ENCODE data around the gene DMRT3. TPM values are rescaled to one million over a fixed set of nuclear protein-coding genes. Genes with fewer than 3 reads are reported as not detected.

The DMRT3 gene

GRCh38 chr9:1039589-1039988 is 63.1 kb downstream of the DMRT3 start:
- DNase-seq, result no peak
- Histone ChIP-seq H3K27me3 (ENCODE audit: control insufficient read depth in 1 of 2, insufficient read depth in 1 of 2, low read length in 2 of 2) (peaks cover 0 to 12% of the 10 kb centered on the region in 2 experiments), H3K14ac (ENCODE audit: low read length in 2 of 2) (no peak overlapping the region), H3K4me1 (ENCODE audit: control insufficient read depth, insufficient read depth, low read depth, low read length) (no peaks in the 10 kb centered on the region), H3K4ac (ENCODE audit: low read depth in 1 of 2, low read length in 2 of 2) (no peak overlapping the region), H3K18ac (ENCODE audit: low read depth in 1 of 2, low read length in 2 of 2) (no peak overlapping the region), H2BK12ac (ENCODE audit: low read length in 2 of 2) (no peak overlapping the region), H3K79me1 (replicated peaks; ENCODE audit: low read length, poor library complexity, severe bottlenecking) (no peaks in the 10 kb centered on the region), H2AK5ac (ENCODE audit: low read length, severe bottlenecking) (no peak overlapping the region), H2BK5ac (ENCODE audit: low read depth, low read length, poor library complexity, severe bottlenecking) (no peak overlapping the region), H4K91ac (ENCODE audit: low read length) (no peak overlapping the region), H3K9me3 (ENCODE audit: control insufficient read depth, low read length) (no peaks in the 10 kb centered on the region), H2AFZ (ENCODE audit: low read depth, low read length) (no peak overlapping the region), H2BK15ac (ENCODE audit: low read depth, poor library complexity, severe bottlenecking) (no peak overlapping the region), H2BK120ac (ENCODE audit: low read depth, low read length) (no peak overlapping the region), H3K4me2 (ENCODE audit: low read length, poor library complexity, severe bottlenecking) (no peak overlapping the region), H3K27ac (ENCODE audit: low read length, poor library complexity, severe bottlenecking) (no peak overlapping the region), H3K4me3 (ENCODE audit: insufficient read depth in 1 of 2, low read depth in 1 of 2, low read length in 2 of 2) (no peak overlapping the region), H3K36me3 (ENCODE audit: control insufficient read depth in 1 of 2, insufficient read depth in 2 of 2, low read depth in 1 of 2, low read length in 2 of 2) (no peaks in the 10 kb centered on the region), H3K9ac (ENCODE audit: low read length) (no peak overlapping the region), H3K23ac (ENCODE audit: low read length in 2 of 2) (no peak overlapping the region), H4K8ac (ENCODE audit: low read length) (no peak overlapping the region)
- WGBS, result 51% methylated on average over 4 of the region's 4 CpGs

Small RNAs within 50 kb of the gene (small RNA-seq; reads per million reads assigned to genes)
- not detected for gene RNU6-1073P (ENCODE audit: low read depth)

All from mesenchymal stem cell (in vitro differentiated cells and primary cell).